ENCODE data around the gene NKPD1. TPM values are rescaled to one million over a fixed set of nuclear protein-coding genes. Genes with fewer than 3 reads are reported as not detected.

NKPD1 gene
- total and polyA plus RNA-seq, 2 experiments from 2014 or later = 0.24 to 1.3 TPM

DNA sequence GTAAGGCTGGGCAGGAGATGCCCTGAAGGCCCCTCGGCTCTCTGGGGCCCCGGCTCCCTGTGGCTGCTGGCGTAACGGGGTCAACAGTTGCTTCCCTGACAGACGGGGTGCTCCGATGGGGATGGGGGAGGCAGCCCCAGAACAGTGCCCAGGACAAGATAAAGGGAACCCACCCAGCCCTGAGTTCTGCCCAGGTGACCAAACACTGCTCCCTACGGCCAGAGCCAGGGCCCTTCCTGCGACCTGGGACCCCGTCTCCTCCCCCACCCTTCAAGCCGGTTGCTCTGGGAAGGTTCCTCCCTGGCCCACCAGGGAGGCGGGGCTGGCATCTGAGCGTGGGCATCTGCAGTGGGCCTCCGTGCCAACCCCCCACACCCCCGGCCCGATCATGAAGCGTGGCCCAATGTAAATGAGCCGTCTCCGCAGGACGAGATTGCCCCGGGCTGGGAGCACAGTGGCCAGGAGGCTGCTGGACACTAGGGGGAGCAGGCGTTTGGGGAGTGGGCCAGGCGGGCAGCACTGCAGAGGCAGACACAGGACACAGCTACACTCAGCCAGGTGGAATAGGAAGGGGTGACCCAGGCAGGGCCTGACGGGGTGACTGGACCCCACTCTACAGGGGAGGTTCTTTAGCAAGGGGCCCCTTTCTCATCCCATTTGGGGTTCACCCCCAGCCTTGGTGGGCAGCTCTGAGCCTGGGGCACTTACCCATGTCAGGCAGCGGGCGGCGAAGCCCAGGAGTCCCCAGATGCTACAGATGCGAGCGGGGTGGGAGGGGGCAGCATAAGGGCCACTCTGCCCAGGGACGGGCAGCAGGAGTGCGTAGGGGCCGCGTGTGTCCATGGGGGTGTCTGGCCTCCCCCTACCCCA is 1.2 kb upstream of the NKPD1 start:
- H4K20me1 ChIP-seq (replicated peaks; ENCODE audit: insufficient read depth) = no peaks in the 10 kb centered on the region; the same call in 1 of the 2 replicates
- no peaks in the 10 kb centered on the region for H3K27me3 ChIP-seq (ENCODE audit: insufficient read depth)
- peaks cover 22% of the 10 kb centered on the region for H3K4me1 Mint-ChIP-seq
- peaks cover 19% of the 10 kb centered on the region for H3K27me3 Mint-ChIP-seq (ENCODE audit: insufficient read depth, low read depth, poor library complexity)
- no peaks in the 10 kb centered on the region for H3K36me3 ChIP-seq (ENCODE audit: insufficient read depth)
- no peaks in the 10 kb centered on the region; the same call in 1 of the 2 replicates for H3F3A ChIP-seq (replicated peaks; ENCODE audit: low read depth)
- ATAC-seq (peak; percentile 64), DNase-seq (ENCODE audit: low spot score) (peak; percentile 87)
- H3K4me1 ChIP-seq (ENCODE audit: insufficient read depth) = 0 out of 2 replicates have a peak, but pooled peaks cover 2% of the 10 kb centered on the region
- no peaks in the 10 kb centered on the region; the same call in 2 of the 3 replicates for H3K9me3 Mint-ChIP-seq
- no peaks in the 10 kb centered on the region for H3K79me2 ChIP-seq (replicated peaks; ENCODE audit: insufficient read depth)
- H3K27ac ChIP-seq (ENCODE audit: low read depth) = no peak overlapping the region
- TF ChIP-seq, protein P1, sequence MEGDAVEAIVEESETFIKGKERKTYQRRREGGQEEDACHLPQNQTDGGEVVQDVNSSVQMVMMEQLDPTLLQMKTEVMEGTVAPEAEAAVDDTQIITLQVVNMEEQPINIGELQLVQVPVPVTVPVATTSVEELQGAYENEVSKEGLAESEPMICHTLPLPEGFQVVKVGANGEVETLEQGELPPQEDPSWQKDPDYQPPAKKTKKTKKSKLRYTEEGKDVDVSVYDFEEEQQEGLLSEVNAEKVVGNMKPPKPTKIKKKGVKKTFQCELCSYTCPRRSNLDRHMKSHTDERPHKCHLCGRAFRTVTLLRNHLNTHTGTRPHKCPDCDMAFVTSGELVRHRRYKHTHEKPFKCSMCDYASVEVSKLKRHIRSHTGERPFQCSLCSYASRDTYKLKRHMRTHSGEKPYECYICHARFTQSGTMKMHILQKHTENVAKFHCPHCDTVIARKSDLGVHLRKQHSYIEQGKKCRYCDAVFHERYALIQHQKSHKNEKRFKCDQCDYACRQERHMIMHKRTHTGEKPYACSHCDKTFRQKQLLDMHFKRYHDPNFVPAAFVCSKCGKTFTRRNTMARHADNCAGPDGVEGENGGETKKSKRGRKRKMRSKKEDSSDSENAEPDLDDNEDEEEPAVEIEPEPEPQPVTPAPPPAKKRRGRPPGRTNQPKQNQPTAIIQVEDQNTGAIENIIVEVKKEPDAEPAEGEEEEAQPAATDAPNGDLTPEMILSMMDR (conservative IDR thresholded peaks at IDR 0.05; ENCODE audit: low read depth in 2 of 2) = peak; percentile 69 to 86
- TF ChIP-seq POLR2AphosphoS5 (IDR thresholded peaks at IDR 0.05; ENCODE audit: low read depth) = no peak
- H3K27ac Mint-ChIP-seq = no peak overlapping the region
- H3K4me3 Mint-ChIP-seq = no peak overlapping the region
- no peaks in the 10 kb centered on the region; the same call in 2 of the 3 replicates for H3K36me3 Mint-ChIP-seq (ENCODE audit: low read depth)
- H2AFZ ChIP-seq = no peak overlapping the region
- H3K4me3 ChIP-seq = no peak overlapping the region
- H3K9me2 ChIP-seq (ENCODE audit: insufficient read depth) = no peaks in the 10 kb centered on the region
- H3K4me2 ChIP-seq = 0 out of 2 replicates have a peak overlapping the region, but pooled peaks have one; percentile 43

DNA sequence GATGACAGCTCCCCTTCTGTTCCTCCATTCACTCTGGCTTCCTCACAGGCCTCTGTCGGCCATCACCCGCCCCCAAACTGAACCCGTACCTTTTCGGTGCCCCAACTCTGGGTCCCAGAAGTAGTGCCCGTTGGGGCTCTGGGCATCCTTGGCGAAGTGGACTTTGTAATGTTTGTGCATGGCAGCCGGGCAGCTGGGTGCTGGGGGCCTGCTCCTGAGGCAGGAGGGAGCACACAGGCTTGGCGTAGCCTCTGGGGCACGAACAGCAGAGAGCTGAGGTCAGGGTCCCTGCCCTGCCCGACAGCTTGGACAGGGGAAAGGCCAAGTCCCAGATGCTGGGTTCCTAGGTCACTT is 834 bp downstream of the NKPD1 start:
- Histone ChIP-seq H3K27me3 (ENCODE audit: insufficient read depth) (peaks cover 5% of the 10 kb centered on the region; the same call in 1 of the 2 replicates), H3K4me1 (ENCODE audit: insufficient read depth) (no peaks in the 10 kb centered on the region), H4K20me1 (replicated peaks; ENCODE audit: insufficient read depth) (no peaks in the 10 kb centered on the region; the same call in 1 of the 2 replicates), H3K79me2 (replicated peaks; ENCODE audit: insufficient read depth) (no peaks in the 10 kb centered on the region), H3K9me2 (ENCODE audit: insufficient read depth) (no peaks in the 10 kb centered on the region), H2AFZ (no peak overlapping the region), H3K4me2 (no peak overlapping the region), H3K36me3 (ENCODE audit: insufficient read depth) (no peaks in the 10 kb centered on the region), H3K4me3 (no peak overlapping the region), H3K27ac (ENCODE audit: low read depth) (no peak overlapping the region), H3F3A (replicated peaks; ENCODE audit: low read depth) (no peaks in the 10 kb centered on the region)
- DNase-seq (ENCODE audit: low spot score) = no peak
- Mint-ChIP-seq H3K4me3 (no peak overlapping the region), H3K36me3 (ENCODE audit: low read depth) (no peaks in the 10 kb centered on the region; the same call in 2 of the 3 replicates), H3K4me1 (peaks cover 19% of the 10 kb centered on the region), H3K27me3 (ENCODE audit: insufficient read depth, low read depth, poor library complexity) (peaks cover 23% of the 10 kb centered on the region), H3K9me3 (no peaks in the 10 kb centered on the region; the same call in 2 of the 3 replicates), H3K27ac (no peak overlapping the region)
- no peak for ATAC-seq
- TF ChIP-seq EZH2 (IDR thresholded peaks at IDR 0.05; ENCODE audit: low read depth, unreplicated experiment) (no peak), EZH2phosphoT487 (IDR thresholded peaks at IDR 0.05; ENCODE audit: unreplicated experiment) (no peak), ZNF331 (CRISPR knock-in tag; IDR thresholded peaks at IDR 0.05; ENCODE audit: low read depth) (no peak), STAT1 (IDR thresholded peaks at IDR 0.05; ENCODE audit: unreplicated experiment) (no peak), CREB1 (CRISPR knock-in tag; IDR thresholded peaks at IDR 0.05; ENCODE audit: low read depth) (no peak), JUNB (IDR thresholded peaks at IDR 0.05; ENCODE audit: unreplicated experiment) (no peak), NANOG (IDR thresholded peaks at IDR 0.05; ENCODE audit: borderline replicate concordance) (no peak), POLR2AphosphoS5 (IDR thresholded peaks at IDR 0.05; ENCODE audit: low read depth) (no peak)
- TF ChIP-seq, protein P1 (conservative IDR thresholded peaks at IDR 0.05; ENCODE audit: low read depth in 2 of 2) = no peak
- TF ChIP-seq, protein P2, sequence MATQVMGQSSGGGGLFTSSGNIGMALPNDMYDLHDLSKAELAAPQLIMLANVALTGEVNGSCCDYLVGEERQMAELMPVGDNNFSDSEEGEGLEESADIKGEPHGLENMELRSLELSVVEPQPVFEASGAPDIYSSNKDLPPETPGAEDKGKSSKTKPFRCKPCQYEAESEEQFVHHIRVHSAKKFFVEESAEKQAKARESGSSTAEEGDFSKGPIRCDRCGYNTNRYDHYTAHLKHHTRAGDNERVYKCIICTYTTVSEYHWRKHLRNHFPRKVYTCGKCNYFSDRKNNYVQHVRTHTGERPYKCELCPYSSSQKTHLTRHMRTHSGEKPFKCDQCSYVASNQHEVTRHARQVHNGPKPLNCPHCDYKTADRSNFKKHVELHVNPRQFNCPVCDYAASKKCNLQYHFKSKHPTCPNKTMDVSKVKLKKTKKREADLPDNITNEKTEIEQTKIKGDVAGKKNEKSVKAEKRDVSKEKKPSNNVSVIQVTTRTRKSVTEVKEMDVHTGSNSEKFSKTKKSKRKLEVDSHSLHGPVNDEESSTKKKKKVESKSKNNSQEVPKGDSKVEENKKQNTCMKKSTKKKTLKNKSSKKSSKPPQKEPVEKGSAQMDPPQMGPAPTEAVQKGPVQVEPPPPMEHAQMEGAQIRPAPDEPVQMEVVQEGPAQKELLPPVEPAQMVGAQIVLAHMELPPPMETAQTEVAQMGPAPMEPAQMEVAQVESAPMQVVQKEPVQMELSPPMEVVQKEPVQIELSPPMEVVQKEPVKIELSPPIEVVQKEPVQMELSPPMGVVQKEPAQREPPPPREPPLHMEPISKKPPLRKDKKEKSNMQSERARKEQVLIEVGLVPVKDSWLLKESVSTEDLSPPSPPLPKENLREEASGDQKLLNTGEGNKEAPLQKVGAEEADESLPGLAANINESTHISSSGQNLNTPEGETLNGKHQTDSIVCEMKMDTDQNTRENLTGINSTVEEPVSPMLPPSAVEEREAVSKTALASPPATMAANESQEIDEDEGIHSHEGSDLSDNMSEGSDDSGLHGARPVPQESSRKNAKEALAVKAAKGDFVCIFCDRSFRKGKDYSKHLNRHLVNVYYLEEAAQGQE (IDR thresholded peaks at IDR 0.05; ENCODE audit: unreplicated experiment) = no peak
